Activated T-cell treated with anti-CD3 and anti-CD28 coated beads, Interleukin-2, amount 50 U/mL, for 1 hour (primary cell): ENCODE measurements around the gene PIK3R5.
"Not testable (repeated sequence)": the region's sequence is repeated elsewhere in the genome, so short reads cannot be mapped to it uniquely, and the experiment has no call there.

Experiments
- DNase-seq: peaks from one replicate; pipeline ENCODE4 v3.0.0-alpha.2; 2020

The PIK3R5 gene

DNA sequence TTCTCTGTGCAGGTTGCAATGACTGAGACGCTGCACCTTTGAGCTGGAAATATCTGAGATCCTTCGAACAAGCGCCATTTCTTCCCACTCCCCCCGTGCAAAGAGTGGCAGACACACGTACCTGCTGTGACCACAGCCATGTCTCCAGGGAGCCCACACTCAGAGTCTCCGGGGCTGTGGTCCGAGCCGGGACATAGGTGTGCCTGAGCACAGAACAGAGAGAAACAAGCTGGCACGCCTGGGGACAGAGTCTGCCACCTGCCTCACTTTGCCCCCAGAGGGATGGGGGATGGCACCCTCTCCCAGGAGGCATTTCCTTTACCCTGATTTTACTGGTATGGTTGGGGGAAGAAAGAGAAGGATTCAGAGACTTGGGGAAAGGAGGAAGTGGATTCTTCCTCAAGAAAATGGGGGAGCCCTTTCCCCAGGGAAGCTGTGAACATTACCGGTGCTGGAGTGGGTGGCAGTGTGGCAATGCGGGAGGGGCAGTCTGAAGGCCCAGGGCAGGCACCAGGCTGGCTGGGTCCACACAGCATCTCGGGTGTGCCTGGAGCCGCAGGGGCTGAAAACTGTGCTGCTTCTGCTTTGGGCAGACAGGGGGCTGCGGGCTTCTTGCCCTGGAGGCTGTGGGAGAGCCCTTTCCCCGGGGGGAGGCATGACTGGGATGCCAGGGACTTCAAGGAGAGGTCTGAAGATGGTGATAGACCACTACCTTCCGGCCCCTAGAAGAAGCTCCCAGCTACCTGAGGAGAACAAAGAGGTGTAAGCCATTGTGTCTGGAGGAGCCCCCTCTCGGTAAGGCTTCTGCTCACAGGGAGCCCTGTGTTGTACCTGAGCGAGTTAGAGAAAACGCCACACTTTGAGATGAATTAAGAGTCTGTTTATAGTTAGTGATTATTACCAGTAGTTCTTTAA is 91.4 kb downstream of the PIK3R5 start:
- DNase-seq: no peak

DNA sequence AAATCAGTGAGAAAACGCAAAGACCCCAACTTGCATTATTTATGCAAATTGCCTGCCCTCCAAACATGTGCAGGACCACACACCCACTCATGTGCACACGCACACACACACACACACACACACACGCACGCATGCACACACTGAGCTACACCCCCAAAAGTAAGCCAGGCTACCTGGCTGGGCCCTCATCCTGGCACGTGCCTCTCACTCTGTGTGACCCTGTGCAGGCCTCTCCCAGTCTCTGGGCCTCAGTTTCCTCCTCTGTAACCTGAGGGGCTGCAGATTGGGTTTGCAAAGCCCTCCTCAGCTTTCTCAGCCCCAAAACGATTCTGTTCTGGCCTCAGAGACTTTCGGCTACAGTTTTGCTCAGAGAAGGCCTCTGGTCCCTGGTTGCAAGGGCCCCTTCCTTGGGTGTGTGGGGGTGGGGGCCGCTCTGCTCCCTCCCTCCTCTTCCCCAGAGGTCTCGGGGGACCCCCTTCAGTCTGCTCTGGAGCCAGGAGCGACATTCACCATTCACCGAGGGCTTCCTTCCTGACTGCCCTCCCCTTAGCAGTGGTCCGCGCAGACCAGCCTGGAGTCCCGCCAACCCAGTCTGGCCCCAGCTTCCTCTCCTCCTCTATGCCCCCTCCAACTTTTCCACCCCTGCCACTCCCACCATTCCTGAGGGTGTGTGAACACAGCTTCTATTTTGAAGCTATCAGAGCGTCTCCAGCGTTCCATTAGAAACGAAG is 92.6 kb downstream of the PIK3R5 start:
- DNase-seq: no peak

DNA sequence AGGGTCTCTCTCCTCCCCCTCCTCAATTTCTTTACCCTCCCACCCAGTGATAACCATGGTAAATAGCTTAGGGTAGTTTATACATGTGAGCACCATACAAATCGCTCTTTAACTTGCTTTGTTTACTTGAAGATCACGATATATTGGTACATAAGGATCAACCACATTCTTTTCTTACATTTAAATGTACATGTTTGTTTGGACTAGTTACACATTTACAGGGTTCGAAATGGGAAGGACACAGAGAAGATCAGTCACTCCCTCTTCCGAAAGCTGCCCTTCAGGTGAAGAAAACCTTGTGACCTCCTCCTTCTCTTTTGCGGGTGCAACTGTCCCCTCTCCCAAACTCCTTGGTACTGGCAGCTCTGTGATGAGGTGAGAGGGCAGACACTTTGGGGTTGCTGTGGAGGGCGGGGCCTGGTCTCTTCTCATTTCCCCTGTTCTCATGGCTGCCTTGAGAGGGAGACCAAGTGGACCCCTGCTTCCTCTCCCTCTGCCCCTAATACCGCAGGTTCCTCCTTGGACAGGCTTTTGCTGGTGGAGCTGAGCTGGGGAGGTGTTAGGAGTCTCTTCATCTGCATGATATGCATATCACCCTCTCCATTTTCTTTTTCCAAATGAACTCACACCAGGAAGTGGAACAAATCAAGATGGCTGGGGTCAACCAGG is 93.3 kb downstream of the PIK3R5 start:
- DNase-seq: no peak

DNA sequence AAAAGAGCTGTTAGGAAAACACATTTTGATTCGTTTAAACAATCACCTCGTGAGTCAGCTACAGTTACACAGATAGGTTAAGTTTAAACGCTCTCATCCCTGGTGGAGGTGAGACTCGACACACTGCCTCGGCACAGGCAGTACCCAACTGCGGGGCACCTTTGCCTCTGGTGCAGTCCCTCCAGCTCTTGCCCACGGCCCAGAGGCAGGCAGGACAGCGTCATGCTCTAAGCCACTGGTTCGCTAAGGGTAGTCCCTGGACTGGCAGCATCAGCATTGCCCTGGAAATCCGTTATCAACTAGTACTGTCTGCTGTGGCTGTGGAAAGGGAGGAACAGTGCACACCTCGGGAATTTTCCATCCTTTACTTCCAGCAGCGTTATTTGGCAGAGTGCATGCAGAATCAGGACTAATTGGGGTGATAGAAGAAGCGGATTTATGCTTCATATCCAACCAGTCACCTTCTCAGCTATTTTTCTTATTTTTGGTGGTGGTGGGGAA is 94.4 kb downstream of the PIK3R5 start:
- no peak for DNase-seq

DNA sequence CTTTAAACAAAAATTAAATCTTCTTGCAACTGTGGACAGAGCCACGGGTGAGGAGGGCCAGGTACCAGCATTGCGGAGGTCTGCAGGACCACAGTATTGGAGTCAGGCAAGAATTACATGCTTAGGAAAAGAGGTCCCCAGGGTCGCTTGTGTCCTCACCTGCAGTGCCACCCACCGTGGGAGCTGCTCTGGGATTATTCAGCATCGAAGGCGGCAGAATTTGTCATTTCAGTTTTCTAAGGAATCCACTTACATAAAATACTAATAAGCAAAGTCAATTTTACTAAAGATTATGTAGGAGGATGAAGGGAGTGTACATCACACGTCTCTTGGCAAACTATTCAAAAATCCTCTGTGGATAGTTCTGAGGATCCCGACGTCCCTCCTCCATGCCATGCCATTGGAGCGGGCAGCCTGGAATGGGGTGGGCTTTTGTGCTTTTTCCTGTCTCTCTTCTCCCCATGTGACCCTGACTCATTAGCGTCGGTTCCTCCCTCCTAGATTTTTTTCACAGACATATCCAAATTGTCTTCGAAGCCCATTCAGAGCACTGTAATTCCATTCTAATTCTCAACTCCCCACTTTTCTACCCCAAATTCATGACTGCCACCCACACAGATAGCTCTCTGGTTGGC is 95.0 kb downstream of the PIK3R5 start:
- DNase-seq: no peak

DNA sequence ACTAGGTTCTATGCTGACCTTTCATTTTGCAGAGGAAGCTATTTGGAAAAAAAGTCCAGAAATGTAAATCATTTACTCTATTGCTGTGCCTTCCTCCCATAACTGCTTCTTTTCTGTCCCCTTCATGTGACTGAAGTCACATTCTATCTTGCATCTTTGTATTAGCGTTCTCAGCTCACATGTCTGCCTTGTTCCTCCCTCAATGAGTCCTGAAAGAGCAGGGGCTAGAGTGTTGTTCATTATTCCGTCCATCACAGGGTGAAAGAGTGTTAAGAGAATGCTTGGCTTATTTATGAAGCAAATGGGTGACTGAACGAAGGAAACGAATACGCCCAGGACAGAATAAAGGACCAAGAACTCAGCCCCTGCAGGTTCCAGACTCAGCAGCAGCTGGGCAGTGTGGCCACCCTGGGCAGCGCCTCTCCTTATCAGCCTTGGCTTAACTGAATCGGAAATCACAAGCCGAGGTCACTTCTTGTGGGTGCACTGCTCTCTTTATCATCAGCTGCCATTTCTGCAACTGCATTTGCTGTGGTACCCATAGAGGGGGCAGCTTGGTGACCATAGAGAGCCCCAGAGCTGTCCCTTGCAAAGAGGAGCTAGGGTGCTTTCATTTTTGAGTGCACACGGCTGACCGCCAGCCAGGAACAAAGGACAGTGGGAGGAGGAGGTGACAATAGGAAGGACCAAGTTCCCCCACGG is 96.2 kb downstream of the PIK3R5 start:
- no peak for DNase-seq

DNA sequence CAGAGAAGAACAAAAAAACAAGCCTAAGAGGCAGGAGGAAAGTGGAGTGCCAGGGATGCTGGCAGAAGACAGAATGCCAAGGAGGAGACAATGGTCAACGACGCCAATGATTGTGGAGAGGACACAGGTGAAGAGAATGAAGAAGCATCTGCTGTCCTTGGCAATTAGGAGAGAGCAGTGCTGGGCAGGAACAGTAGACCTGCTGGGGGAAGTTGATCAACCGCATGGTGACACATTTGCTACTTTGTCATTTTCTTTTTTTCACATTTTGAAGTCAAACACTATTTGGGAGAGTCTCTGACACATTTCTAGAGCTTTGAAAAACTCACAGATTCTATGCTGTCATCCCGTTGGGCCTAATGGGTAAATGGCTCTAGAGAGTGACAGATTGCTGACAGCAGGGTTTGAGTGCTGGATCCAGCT is 97.0 kb downstream of the PIK3R5 start:
- DNase-seq: no peak

DNA sequence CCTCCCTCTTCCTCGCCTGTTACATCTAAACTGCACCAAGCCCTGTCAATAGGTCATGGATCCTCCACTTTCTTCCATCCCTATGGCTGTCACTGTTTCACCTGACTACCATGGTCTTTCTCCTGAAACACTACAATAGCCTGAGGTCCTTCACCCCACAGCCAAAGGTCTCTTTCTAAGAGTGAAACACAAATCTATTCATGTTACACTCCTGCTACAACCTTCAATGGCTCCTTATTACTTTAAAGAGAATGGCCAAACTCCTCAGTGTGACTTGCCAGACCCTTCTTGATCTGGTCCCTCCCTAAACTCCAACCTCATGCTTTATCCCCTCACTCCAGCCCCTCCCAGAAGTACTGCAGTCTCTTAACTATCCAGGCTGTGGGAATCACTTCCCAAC is 97.4 kb downstream of the PIK3R5 start:
- DNase-seq: no peak

DNA sequence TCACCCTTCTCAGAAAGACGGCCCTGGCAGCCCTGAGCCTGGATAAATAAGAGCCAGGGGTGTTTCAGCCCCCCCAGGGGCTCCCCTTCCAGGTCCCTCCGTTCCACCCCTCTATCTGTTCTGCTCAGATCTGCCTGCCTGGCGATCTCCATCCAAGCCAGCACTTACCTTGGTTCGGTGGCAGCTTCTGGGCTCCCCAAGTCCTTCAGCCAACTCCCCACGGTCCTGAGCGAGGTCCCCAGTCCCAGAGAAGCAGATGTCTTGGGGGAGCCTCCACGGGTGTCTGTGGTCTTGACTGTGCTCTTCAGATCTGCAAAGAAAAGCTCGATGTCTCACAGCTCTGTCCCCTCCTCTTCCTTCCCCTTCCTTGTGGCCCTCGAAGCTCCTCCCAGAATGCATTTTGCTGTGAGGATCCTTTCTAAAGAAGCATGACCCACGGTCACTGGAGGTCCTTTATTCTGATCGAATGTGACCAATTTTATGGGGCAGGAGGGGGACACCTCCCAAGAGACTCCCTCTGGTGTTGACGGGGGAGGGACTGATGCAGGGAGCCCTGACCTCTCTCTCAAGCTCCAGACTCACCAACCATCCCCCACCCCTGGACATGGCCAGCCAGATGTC is 98.0 kb downstream of the PIK3R5 start, which contains the start of gene PIK3R6:
Gene PIK3R6, minus strand, starts transcription at position 314 of the 621 bp plus-strand sequence. CDS start 17,880 bp downstream, outside the sequence.
- no peak for DNase-seq

DNA sequence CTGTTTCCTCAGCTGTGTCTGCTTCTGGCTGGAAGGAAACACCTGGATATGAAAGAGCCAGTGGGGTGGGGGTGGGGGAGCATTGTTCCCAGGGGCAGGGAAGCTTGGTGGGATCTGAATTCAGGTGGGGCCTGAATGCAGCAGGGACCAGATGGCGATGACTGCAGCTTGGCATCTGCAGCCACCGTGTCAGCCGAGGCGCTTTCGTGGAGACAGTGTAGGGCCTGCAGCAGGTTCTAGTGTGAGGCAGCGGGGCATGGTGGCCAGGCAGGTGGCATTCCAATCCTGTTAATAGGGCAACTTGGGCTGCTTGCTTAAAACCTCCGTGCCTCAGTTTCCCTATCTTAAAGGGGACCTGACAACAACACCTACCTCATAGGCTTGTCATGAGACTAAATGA is 99.7 kb downstream of the PIK3R5 start:
- DNase-seq: no peak

DNA sequence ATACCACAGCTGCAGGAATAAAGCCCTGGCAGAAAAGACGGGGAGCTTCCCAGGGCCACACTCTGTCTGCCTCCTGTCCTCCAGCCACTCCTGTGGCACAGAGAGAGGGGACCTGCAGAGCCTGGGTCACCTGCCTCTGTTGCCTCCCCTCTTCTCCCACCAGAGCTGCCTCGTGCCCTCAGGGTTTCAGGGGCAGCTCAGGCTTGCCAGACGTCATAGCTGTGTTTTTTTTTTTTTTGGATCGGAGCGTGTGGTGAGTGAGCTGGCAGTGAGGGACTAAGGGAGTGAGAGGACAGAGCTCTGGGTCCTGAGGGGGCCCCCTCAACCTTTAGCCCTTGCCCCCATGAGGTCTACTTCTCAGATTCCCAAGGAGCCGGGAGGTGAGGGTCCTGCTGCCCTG is 100.1 kb downstream of the PIK3R5 start:
- DNase-seq: no peak

DNA sequence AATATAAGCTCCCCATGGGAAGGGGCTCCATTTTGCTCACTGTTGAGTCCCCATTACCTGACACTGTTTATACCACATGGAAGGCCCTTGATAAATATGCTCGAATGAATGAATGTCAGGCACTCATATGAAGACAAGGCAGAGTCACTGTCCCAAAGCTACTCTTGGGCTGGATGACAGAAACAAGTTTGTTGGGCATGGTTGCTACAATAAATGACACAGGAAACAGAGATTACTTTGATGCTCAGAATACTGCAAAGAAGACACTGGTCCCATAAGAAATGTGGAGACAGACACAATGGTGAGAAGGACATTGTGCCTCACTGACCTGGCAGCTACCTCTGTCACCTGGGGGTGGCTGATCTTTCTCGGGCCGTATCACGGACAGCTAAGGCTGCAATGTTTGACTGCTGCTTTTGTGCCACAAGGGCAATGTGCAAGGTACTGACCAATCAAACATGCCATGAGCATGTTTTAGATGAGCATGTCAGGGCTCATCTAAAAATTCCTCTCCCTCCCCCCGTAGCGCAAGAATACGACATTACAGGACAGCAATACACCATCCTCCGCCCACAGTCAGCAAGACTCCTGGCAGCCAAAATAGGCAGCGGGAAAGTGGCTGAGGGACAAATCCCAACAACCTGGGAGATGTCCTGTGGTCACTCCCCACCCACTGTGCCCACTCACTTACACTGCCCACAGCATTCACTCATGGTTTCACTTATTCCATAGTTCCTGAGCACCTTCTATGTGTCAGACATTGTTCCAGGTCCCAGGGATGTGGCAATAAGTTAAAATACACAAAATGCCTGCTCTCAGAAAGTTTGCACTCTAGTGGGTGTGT is 103.1 kb downstream of the PIK3R5 start:
- DNase-seq: no peak

DNA sequence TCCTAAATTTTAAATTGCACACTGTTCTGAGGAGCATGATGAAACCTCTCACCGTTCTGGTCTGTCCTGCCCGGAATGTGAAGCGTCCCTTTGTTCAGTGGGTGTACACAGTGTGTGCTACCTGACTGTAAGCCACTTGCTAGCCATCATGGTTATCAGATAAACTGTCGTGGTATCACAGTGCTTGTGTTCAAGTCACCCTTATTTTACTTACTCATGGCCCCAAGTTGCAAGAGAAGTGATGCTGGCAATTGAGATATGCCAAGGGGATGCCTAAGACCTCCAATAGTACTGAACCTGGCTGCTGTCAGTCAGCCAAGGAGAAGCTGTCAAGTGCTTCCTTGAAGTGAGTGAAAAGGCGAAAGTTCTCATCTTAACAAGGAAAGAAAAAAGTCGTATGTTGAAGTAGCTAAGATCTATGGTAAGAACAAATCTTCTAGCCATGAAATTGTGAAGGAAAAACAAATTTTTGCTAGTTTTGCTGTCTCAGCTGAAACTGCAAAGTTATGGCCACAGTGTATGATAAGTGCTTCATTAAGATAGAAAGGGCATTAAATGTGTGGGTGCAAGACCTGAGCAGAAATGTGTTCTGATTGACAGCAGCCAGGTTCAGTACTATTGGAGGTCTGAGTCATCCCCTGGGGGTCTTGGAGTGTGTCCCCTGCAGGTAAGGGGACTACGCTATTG is 103.9 kb downstream of the PIK3R5 start:
- DNase-seq: no peak

DNA sequence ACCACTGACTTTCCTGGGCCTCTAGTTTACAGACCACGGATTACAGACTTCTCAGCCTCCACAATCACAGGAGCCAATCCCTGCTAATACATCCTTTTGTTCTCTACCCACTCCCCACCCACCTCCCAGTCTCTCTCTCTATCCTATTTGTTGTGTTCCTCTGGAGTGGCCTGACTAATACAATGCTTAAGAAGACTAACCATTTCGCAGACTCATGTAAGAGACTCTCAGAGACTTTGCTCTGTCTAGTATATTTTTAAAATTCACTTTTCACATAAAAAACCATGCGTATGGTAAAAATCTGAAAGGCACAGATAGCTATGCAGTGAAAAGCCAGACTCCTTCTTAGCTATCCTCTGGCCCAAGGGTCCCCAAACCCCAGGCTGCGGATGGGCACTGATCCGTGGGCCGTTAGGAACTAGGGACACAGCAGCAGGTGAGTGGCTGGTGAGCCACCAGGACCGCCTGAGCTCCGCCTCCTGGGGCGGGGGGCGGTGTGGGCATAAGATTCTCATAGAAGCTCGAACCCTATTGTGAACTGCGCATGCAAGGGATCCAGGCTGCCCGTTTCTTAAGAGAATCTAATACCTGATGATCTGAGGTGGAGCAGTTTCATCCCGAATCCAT is 105.6 kb downstream of the PIK3R5 start:
- no peak for DNase-seq

DNA sequence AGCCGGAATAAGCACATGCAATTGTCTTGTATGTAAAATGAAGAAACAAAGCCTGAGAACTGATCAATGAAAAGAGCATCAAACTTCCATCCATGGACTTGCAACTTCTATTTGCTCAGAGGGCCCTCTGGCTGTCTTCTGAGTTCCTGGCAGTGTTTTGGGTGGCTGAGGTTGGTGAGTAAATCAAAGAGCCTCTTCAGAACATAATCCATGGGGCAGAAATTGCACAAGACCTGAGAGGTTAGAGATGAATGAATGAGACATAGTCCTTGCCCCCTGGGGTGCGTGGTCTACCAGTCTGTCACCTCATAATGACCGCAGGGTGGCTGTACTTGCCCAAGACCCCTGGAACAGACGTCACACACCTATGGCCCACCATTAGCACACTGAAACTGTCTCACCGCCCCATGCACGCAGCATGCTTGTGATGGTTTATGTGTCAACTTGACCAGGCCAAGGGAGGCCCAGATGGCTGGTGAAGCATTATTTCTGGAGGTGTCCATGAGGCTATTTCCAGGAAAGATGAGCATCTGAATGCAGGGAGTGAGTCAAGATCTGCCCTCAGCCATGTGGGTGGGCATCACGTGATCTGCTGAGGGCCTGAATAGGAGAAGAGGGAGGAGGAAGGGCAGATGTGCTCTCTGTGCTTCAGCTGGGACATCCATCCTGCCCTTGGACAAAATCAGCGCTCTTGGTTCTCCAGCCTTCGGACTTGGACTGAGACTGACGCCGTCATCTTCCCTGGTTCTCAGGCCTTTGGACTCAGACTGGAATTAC is 106.3 kb downstream of the PIK3R5 start:
- no peak for DNase-seq

DNA sequence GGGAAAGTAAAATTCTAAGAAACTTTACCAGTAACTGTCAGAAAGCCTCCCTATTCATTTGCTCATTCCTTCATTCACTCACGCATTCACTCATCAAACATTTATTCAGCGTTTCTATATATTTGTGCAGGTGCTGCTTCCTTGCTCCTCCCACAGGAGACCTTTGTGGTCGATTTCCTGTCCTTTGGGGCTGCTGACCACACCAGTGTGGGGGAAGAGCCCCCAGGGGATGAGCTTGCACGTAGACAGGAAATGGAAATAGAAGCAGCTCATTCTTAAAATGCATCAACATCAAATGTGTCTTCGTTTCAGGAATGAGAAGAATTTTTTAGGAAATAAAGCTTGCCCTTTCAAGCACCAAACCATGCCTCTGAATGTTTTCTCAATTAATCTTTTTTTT is 107.6 kb downstream of the PIK3R5 start:
- DNase-seq: no peak

DNA sequence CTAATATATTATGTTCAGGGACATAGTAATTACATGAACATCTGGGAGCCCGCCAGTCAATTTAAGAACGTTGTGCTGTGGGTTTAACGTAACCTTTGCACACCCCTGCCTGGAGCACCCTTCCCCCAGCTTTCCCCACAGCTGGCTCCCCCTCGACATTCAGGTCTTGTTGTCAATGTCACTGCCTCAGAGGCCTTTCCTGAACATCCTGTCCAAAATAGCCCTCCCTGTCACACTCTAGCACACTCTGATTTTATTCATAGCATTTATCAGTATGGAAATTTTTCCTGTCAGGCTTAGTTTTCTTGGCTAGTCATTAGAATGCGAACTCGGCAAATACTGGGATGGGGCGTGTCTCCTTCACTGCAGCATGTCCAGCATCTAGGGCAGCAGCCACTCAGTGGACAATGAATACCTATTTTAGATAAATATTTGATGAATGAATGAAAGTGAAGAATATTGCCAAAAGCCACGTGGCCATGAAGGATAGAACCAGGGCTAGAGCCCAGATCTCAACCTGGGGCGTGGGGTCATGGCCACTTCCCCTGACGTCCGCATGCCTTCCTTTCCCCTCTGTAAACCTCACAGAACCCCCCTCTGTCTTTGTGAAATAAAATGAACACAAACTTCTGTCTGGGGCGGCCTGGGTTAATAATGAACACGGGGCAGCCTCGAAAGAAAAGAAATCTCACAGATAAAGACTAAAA is 108.5 kb downstream of the PIK3R5 start:
- DNase-seq: no peak

DNA sequence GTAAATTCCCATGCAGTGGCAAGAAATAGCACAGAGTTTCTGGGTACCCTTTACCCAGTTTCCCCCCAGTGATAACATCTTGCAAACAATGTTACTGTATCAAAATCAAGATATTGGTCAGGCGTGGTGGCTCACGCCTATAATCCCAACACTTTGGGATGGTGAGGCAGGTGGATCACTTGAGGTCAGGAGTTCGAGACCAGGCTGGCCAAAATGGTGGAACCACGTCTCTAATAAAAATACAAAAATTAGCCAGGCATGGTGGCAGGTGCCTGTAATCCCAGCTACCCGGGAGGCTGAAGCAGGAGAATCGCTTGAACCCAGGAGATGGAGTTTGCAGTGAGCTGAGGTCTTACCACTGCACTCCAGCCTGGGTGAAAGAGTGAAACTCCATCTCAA is 109.3 kb downstream of the PIK3R5 start:
- DNase-seq: not testable (repeated sequence)
